ENCODE measurements around the gene RPA3.
"Not testable (repeated sequence)": the region's sequence is repeated elsewhere in the genome, so short reads cannot be mapped to it uniquely, and the experiment has no call there.

Gene RPA3

DNA sequence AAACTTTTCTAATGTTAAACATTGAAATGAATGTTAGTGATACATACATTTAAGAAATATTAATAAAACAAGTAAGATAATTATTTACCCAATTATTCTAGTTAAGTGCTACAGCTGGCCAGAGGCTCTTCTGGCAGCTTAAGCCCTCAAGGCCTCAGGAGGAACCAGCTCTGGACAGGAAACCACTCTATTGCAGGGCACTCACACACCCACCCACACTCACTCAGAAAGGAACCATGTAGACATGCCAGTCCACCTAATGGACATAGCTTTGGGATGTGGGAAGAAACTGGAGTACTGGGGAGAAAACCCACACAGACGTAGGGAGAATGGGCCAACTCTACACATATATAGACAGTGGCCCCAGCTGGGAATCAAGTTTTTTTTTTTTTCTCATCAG lies 49.7 kb downstream of the RPA3 start:
- TF ChIP-seq ZNF274 (IDR thresholded peaks at IDR 0.05; ENCODE audit: low read depth, low read length) = no peak
- no peak overlapping the region for H3K4me3 ChIP-seq (ENCODE audit: low read length)

DNA sequence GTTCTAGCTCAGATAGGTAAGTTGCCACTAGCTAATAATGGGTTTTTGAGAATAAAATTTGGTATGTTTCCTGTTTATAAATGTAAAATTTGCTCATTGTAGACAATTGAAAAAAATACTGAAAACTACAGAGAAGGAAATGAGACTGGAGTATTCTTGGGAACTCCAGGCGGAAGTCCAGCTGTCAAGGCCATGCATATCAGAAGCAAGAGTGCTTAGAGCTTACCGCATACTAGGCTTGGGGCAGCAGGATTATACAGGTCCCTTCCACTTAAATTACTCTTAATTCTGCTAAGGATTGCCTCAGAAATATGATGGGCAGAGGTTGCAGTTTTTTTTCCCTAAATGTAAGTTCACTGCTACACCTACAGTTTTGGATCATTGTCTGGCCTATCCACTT lies 51.2 kb downstream of the RPA3 start:
- no peak overlapping the region for H3K4me3 ChIP-seq (ENCODE audit: low read length)
- no peak for TF ChIP-seq ZNF274 (IDR thresholded peaks at IDR 0.05; ENCODE audit: low read depth, low read length)

- no peak overlapping the region for H3K4me3 ChIP-seq (ENCODE audit: low read length)
- no peak for TF ChIP-seq ZNF274 (IDR thresholded peaks at IDR 0.05; ENCODE audit: low read depth, low read length)
These were observed 53.4 kb downstream of the RPA3 start for GRCh38 chr7:7665031-7665430.

- no peak for TF ChIP-seq ZNF274 (IDR thresholded peaks at IDR 0.05; ENCODE audit: low read depth, low read length)
- no peak overlapping the region for H3K4me3 ChIP-seq (ENCODE audit: low read length)
These were observed 54.1 kb downstream of the RPA3 start for GRCh38 chr7:7664291-7664690.

DNA sequence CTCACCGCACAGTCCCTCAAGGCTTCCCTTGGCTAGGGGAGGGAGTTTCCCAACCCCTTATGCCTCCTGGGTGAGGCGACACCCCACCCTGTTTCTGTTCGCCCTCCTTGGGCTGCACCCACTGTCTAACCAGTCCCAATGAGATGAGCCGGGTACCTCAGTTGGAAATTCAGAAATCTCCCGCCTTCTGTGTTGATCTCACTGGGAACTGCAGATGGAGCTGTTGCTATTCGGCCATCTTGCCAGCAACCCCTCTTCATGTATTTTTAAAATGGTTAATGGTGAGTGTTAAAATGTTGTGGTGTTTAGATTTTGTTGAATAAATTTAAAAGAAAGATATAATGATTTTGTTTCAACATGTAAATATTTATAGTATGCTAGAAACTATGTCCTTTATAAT lies 55.9 kb downstream of the RPA3 start:
- H3K4me3 ChIP-seq (ENCODE audit: low read length) = no peak overlapping the region
- no peak for TF ChIP-seq ZNF274 (IDR thresholded peaks at IDR 0.05; ENCODE audit: low read depth, low read length)

- not testable (repeated sequence) for H3K4me3 ChIP-seq (ENCODE audit: low read length)
These were observed 61.9 kb downstream of the RPA3 start for GRCh38 chr7:7656459-7656858.

DNA sequence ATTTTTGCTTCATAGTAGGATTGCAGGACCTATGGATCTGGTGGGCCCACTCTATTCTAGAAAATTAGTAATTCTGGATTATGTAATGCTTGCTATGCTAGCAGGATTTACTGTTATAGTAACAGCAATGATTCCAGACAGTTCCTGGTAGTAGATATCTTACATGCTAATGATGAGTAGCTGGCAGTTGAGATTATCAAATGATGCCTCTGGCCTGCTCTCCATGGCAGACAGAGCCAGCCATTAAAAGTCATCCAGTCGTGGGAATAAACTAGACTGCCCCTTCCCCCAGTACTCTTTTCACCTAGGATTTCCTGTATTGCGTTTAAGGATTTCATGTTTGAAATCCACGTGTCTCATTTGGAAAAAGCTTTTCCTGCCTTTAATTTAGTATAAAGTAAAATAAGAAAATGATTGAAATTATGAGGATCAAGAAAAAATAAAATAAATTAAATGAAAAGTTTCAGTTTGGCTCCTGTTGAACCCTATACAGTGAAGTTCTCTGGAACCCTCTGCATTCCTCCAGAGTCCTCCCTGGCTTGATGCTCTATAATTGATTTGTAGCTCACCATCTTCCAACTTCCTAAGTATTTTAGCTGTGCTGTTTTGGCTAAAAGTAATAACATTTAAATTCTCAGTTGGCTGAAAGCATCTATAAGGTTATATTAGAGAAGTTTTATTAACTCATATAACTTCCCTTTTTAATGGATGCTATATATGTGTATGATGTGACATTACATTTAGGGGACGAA lies 63.3 kb downstream of the RPA3 start:
- no peak for TF ChIP-seq ZNF274 (IDR thresholded peaks at IDR 0.05; ENCODE audit: low read depth, low read length)
- H3K4me3 ChIP-seq (ENCODE audit: low read length) = no peak overlapping the region

GRCh38 chr7:7653593-7654187 lies 64.7 kb downstream of the RPA3 start:
- H3K4me3 ChIP-seq (ENCODE audit: low read length) = no peak overlapping the region
- no peak for TF ChIP-seq ZNF274 (IDR thresholded peaks at IDR 0.05; ENCODE audit: low read depth, low read length)

DNA sequence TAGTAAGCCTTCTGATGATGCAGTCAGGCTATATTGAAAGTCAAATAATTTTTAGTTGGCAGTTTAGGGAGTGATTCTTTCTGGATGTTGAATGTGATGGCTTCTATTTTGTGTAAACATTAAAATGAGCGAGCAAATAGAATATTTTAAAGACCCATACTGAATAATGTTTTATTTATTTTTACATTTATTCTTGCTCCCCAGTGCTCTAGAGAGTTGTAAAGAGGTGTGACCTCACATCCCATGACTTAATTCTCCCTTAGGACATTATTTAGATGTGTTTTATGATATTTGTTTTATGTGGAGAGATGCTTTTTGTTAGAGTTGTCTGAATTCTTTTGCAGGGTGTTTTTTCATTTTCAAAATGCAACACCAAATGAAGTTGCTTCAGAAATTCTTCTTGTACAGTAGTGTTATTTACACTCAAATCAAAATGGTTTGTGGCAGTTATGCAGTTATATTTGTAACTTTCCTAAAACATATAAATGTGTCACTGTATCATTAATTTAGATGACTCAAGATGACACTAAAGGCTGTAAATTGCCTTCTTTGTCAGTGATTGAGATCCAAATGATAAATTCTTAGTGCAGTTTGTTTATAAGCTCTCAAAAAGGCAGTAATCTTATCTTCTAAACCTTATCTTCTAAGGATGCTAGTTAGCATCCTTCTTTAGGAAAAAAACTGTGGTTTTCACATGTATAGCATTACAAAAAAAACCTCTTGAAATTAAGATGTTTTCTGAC lies 65.4 kb downstream of the RPA3 start:
- TF ChIP-seq ZNF274 (IDR thresholded peaks at IDR 0.05; ENCODE audit: low read depth, low read length) = no peak

GRCh38 chr7:7651479-7651878 lies 66.9 kb downstream of the RPA3 start:
- TF ChIP-seq ZNF274 (IDR thresholded peaks at IDR 0.05; ENCODE audit: low read depth, low read length) = no peak
- no peak overlapping the region for H3K4me3 ChIP-seq (ENCODE audit: low read length)

More for the DNA sequence above, 65.4 kb downstream of the RPA3 start:
- H3K4me3 ChIP-seq (ENCODE audit: low read length) = no peak overlapping the region

DNA sequence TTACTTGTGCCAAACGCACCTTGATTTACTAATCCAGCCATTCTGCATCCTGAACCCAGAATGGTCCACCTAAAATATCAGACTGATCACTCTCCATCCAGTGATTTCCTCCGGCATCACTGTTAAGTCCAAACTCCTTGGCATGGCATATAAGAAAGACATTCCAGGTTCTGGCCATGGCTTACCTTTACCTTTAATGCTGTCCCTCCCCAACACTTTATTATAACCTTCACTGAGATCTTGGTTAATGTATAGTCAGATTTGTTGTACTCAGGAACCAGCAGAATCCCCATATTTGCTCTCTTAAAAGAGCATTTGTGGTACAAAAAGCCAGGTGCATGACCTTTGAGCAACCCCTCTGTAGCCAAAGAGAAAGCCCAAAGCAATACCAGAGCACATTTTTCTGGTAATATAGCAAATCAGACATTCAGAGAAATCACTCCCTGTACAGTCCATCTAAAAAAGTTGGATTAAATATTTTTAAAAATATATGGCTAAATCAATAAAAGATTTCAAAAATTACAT lies 67.7 kb downstream of the RPA3 start:
- H3K4me3 ChIP-seq (ENCODE audit: low read length) = no peak overlapping the region

DNA sequence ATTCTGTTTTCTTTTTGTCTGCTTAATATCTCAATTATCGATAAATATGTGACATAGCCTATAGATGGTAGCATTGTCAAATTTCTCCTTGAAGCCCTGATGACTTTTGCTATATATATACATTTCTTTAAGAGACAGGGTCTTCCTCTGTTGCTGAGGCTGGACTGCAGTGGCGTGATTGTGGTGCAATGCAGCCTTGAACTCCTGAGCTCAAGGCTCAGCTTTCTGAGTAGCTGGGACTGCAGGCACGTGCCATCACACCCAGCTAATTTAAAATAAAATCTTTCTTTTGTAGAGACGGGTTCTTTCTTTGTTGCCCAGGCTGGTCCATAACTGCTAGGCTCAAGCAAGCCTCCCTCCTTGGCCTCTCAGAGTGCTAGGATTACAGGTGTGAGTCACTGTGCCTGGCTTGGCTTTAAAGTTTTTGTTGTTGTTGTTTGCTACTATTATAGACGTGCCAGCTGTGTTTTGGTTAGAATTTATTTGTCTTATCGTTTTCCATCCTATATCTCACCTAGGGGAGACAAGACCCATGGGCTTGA lies 70.8 kb downstream of the RPA3 start:
- H3K4me3 ChIP-seq (ENCODE audit: low read length) = no peak overlapping the region
- TF ChIP-seq ZNF274 (IDR thresholded peaks at IDR 0.05; ENCODE audit: low read depth, low read length) = no peak

More for the DNA sequence above, 67.7 kb downstream of the RPA3 start:
- no peak for TF ChIP-seq ZNF274 (IDR thresholded peaks at IDR 0.05; ENCODE audit: low read depth, low read length)

- TF ChIP-seq ZNF274 (IDR thresholded peaks at IDR 0.05; ENCODE audit: low read depth, low read length) = no peak
- H3K4me3 ChIP-seq (ENCODE audit: low read length) = no peak overlapping the region; the same call in 1 of the 2 replicates
These were observed 76.3 kb downstream of the RPA3 start for GRCh38 chr7:7642081-7642480.

DNA sequence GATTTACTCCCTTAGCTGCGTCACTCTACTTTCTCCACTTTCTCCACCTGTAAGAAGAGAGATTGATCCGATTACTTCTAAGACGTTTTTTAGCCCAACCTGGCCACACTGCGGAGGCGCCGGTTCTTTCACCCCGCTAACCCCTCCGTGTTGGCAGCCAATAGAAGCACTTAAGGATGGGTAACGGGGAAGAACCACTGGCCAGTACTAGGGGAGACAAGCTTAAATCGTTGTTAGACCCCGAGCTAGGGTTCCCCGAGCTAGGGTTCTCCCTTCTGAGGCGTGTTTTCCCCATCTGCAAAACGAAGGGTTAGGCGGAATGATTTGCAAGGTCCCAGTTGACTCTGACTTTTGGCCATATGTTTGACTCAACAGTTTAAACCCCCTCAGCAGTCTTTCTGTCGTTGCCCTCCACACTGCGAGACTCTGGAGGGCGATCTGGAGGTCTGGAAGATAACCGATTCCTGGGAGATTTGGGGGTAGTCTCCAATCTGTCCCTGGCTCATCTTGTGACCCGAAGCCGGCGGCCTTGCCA lies 77.2 kb downstream of the RPA3 start:
- TF ChIP-seq ZNF274 (IDR thresholded peaks at IDR 0.05; ENCODE audit: low read depth, low read length) = no peak

More for the DNA sequence above, 77.2 kb downstream of the RPA3 start:
- peak overlapping the region; percentile 75 for H3K4me3 ChIP-seq (ENCODE audit: low read length)

Measured in GM08714 (cell line).